Effector CD8-positive, alpha-beta T cell (primary cell): ENCODE measurements around the gene GALNT9.

Source experiments
- DNase-seq: peaks from one replicate; lab custom pipeline; 2025; lab: John Stamatoyannopoulos, UW

Gene GALNT9

GRCh38 chr12:132168311-132169031, 160.9 kb downstream of the GALNT9 start:
- no peak for DNase-seq

- DNase-seq = no peak
Observed at GRCh38 chr12:132167611-132168310, 161.6 kb downstream of the GALNT9 start.

GRCh38 chr12:132166801-132167591, 162.4 kb downstream of the GALNT9 start:
- DNase-seq = no peak

- no peak for DNase-seq
Observed at GRCh38 chr12:132166093-132166492, 163.3 kb downstream of the GALNT9 start.

GRCh38 chr12:132165584-132165983, 163.8 kb downstream of the GALNT9 start:
- DNase-seq = no peak

GRCh38 chr12:132164426-132164825, 165.0 kb downstream of the GALNT9 start:
- DNase-seq = no peak

- no peak for DNase-seq
Observed at GRCh38 chr12:132163911-132164288, 165.5 kb downstream of the GALNT9 start.

- no peak for DNase-seq
Observed at GRCh38 chr12:132163041-132163910, 166.1 kb downstream of the GALNT9 start.

GRCh38 chr12:132162508-132163031, 166.8 kb downstream of the GALNT9 start:
- DNase-seq = no peak

- no peak for DNase-seq
Observed at GRCh38 chr12:132161796-132162507, 167.4 kb downstream of the GALNT9 start.

- DNase-seq = no peak
Observed at GRCh38 chr12:132161036-132161781, 168.2 kb downstream of the GALNT9 start.

- no peak for DNase-seq
Observed at GRCh38 chr12:132160601-132161035, 168.8 kb downstream of the GALNT9 start.

GRCh38 chr12:132160016-132160415, 169.4 kb downstream of the GALNT9 start:
- DNase-seq = no peak

- no peak for DNase-seq
Observed at GRCh38 chr12:132159555-132160003, 169.8 kb downstream of the GALNT9 start.

- no peak for DNase-seq
Observed at GRCh38 chr12:132158677-132159554, 170.5 kb downstream of the GALNT9 start.

- no peak for DNase-seq
Observed at GRCh38 chr12:132157733-132158409, 171.5 kb downstream of the GALNT9 start.

GRCh38 chr12:132156573-132157325, 172.6 kb downstream of the GALNT9 start:
- no peak for DNase-seq
